ENCODE results near the gene JAK2.
A peak's percentile ranks its signal among the peaks of the same experiment; 100 is the strongest.
"Not testable (repeated sequence)": the region's sequence is repeated elsewhere in the genome, so short reads cannot be mapped to it uniquely, and the experiment has no call there.

The JAK2 gene

DNA sequence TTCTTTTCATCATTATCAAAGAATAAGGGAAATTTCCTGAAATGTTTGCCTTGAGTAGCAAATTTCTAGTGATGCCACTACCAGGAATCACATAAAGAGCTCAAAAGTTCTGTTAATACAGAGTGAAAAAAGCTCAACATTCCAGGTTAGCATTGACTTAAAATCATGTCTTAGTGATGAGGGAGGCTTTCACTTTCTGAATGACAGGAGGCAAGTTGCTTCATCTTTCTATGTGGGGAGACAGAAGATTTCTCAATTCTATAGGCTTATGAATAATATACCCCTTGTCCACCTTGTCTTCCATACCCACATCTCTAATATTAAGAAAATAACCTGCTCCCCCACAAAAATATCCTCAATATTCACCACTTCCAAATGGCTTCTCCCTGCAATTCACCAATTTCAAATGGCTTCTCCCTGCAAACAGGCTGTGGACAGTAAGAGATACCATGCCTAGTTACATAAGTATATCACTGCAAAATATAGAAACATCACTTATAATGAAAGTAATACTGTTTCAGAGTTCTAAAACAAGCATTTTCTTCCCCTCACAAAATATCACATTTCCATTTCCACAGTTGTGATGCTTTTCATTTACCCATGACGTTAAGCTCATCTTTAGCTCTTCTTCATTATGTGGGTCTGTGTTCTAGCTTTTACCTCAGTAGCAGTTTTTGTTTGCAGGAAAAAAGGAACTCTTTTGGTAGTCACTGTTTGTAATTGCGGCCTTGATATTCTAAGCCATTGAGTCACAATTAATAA, 2.2 kb upstream of the JAK2 start:
- no peak for DNase-seq

DNA sequence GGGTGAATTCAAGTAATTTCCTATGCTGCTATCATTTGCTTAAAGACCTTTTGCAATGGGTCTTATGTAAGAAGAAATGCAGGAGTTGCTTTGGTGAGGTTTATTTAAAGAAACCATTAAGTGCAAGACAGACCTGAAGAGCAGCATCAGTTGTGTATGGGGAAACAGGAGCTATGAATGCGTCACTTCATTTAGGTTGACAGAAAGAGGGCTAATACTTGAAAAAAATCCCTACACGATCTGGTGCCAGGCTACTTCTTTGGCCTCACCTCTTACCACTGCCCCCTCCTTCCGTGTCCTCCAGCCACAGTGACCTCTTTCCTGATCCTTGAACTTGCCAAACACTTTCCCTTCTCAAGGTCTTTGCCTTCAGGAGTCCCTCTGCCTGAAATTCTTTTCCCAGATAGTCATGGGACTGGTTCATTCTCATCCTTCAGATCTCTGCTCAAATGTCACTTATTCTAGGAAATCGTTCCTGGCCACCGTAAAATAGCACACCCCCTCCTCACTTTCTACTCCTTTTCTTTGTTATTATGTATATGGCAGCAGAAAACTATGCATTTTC, 1.4 kb upstream of the JAK2 start:
- no peak for DNase-seq

DNA sequence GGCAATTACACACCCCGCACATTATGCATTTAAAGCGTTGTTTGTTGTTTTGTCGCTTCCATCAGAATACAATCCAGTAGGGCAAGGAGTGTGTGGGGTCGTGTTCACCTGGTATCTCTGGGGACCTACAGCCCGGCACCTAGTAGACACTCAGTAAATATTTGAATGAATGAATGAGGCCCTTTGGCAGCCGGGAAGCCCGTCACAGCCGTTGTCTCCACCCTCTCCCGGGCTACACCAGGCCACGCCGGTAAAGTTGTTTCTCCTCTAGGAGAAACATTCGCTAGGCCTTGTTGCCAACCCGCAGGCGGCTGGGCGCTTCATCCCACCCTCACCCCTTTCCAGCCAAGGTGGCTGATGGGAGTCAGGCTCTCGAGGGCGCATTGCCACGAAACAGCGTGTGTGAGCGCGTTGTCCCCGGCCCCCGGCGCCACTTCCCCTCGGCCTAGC, 876 bp upstream of the JAK2 start:
- no peak for DNase-seq

DNA sequence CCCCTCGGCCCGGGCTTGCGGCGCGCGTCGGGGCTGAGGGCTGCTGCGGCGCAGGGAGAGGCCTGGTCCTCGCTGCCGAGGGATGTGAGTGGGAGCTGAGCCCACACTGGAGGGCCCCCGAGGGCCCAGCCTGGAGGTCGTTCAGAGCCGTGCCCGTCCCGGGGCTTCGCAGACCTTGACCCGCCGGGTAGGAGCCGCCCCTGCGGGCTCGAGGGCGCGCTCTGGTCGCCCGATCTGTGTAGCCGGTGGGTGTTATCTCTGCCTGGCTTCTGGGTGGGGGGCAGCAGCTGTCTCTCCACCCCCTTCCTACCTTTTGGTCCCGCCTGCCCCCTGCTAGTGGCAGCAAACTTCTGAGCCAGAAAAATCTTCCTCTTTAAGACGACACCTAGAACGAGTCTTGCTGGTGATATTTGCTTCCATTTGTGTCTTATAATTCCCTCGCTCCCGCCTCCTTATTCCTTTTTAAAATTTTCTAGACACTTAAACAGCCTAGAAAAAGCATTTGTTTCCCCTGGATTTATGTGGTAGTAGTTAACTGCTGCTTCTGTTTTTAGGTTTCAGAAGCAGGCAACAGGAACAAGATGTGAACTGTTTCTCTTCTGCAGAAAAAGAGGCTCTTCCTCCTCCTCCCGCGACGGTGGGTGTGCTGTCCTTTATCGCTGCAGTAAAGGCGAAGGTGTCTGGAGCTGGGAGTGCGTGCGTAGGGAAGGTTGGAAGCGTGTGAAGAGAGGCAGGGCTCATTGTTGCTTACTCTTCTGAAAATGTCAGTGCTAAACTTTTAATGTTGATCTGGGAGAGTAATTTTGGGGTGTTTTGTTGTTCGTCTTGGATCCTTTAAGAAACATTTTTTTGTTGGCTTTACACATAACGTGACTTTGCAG, 554 bp downstream of the JAK2 start:
- peak in 8 of 14 donors; percentile 4 to 82 (median 16) for DNase-seq

DNA sequence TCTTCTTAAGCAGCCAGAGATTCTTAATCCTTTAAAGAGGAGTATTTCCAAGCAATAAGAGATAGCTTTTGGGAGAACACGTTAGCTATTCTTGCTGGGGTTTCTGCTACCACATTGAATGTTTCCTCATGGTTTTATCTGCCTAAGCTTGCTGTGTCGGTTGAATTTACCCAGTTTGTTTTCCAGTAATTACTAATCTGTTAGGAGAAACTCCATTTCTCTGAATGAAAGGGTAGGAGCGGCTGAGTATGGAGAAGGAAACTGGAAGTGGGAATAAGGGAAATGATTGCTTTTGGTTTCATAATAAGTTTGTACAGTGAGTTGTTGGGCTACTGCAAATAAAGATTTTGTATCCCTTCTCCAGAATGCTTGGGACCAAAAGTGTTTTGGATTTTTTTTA, 1.2 kb downstream of the JAK2 start:
- no peak for DNase-seq

DNA sequence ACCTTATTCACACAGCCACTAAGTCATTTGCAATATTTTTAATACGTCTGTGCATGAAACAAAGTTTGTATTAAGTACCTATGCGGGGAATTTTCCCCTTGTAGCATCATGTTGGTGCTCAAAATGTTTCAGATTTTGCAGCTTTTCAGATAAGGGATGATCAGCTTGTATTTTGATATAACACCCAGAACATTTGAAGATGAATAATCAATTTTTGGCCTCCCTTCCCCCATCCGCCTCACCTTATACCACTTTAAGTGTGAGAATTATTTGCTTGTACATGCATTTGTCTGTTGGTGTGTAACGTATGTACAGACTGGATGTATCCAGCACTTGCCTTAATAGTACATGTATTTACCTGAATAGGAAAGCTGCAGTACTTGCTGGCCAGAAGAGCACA, 1.7 kb downstream of the JAK2 start:
- no peak for DNase-seq

DNA sequence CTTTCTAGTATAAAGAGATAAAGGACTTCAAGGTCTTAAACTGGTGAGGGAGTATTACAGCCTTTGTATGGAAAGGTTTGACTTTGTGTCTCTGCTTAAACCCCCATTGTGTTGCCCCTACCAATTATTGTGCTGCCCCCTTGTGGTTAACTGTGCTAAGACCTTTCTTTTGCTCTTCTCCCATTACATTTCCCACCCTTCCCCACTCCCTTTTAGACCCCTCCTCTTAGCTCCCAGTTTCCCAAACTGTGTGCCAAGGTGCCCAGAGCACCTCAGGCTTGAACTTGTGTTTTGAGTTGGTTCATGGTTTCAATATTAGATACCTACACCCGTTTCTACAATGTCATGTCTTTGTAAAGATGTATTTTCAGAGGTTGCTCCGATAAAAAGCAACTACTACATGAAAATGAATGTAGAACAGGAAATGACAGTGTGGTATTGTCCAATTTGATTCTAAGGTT, 2.9 kb downstream of the JAK2 start:
- peak in 9 of 14 donors; percentile 0 to 44 (median 25) for DNase-seq

DNA sequence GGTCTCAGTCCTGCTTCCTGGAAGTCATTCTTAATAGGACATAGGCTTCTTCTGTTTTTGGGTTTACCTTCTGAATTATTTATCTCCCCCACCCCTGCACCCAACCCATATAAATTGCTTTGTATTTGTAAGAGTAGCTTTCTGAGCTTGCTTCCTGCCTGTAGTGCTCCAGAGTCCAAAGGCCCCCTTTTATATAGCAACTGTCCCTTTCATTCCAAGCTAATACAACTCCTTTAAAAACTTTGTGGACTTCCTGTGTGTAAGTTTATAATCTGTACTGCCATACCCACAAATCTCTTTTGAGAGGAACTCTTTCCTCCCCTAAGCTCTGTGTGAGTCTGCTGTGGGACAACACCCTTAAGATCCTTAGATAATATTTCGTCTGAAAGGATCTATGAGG, 7.8 kb downstream of the JAK2 start:
- DNase-seq: no peak

DNA sequence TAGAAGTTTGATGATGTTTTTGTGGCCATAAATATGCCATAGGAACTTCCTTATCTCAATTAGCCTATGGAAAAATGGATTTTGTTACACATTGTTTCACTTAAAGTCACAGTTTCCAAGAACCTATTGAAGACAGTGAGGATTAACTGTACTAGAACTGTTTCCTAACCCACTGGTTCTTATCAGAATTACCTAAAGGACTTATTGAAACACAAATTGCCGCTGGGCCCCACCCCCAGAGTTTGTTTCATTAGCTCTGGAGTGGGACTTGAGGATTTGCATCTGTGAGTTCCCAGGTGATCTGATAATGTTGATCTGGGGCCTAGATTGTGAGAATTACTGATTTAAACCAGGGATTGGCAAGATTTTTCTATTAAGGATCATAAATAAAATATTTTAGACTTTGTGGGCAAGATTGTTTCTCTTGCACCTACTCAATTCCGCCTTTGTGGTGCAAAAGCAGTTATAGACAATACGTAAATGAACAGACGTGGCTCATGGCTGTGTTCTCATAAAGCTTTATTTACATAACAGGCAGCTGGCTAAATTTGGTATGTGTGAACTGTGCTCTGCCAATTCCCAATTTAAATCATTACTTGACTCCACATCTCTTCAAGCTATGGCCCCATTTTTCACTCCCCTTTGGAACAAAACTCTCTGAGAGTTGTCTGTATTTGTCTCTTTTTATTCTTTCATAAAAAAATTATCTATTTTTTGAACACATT, 9.3 kb downstream of the JAK2 start:
- no peak for DNase-seq

DNA sequence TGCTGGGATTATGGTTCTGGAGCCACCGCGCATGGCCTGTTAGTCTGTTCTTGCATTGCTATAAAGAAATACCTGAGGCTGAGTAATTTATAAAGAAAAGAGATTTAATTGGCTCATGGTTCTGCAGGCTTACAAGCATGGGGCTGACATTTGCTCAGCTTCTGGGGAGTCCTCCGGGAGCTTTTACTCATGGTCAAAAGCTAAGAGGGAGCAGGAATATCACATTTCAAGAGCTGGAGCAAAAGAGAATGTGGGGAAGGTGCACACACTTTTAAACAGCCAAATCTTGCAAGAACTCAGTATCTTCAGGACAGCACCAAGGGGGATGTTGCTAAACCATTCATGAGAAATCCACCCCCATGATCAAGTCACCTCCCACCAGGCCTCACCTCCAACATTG, 12.1 kb downstream of the JAK2 start:
- DNase-seq: no peak

DNA sequence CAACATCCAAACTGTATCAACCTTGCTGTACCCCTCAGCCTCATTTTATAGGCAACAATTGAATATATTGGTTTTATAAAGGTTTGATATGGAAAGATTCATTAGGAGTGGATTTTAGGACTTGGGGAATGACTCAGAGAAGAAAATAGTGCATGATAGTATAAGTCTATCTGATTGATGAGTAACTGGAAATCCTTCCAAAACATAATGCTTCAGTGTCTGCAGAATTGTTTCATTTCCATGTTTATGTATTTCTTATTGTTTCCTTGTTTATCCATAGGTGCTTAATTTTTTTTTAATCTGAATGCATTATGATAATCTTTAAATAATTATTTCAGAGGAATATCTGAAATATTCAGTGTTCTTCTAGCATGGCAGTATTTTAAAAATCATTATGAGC, 12.6 kb downstream of the JAK2 start:
- no peak for DNase-seq

DNA sequence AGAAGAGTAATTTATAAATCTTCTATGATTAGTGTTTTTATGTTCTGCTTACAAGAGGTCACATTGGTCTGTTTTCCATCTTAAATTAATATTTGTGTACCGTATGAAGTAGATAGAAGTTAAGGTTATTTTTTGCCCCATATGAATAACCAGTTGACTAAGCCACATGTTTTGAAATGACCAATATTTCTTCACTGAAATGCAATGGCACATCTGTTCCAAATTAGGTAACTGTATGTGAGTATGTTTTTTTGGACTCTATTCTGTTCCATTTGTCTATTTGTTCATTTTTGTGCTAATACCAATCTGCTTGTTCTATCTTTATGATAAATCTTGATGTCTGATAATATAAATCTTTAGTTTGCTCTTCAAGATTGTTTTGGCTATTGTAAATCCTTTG, 17.7 kb downstream of the JAK2 start:
- DNase-seq: no peak

DNA sequence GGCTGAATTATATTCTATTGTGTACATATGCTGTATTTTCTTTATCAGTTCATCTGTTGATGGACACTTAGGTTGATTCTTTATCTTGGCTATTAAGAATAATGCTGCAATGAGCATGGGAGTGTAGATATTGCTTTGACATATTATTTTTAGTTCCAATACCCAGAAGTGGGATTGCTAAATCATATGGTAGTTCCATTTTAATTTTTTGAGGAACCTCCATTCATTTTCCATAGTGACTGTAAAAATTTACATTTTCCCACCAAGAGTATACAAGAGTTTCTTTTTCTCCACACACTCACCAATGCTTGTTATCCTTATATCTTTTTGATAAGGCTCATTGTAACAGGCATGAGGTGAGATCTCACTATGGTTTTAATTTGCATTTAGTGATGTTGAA, 19.4 kb downstream of the JAK2 start:
- no peak for DNase-seq

DNA sequence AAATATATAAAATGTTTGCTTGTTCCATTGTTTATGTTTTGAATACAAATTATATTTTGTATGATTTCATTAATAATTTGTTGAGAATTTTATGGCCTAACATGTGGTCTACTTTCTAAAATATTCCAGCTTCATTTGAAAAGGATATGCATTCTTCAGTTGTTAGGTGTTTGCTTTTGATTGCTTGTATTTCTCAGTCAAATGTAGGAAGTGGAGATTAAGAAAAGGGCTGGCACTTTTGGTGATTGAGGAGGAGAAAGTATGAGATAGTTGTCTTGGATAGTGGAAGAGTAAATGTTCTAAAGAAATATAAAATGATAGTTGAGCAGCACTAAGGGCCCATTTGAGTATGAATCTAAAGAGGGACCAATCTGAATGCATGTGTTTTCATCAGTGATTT, 23.1 kb downstream of the JAK2 start:
- DNase-seq: no peak

DNA sequence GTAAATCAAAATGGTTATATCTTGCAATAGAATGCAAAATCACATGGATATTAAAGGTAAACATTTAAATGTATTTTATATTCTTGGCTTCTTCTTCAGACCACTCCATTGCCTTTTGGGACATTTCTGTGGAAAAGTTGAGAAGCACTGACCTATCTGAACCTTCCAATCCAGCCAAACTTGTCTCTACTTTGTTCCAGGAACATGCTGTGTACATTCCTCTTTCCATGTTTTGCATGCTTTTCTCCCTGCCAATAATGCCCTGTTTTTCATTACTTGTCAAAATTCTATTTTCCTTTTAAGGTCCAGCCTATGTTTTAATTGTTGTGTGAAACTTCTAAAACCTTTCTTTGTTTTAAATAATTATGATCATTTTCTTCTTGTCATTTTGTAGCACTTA, 28.3 kb downstream of the JAK2 start:
- DNase-seq: no peak

DNA sequence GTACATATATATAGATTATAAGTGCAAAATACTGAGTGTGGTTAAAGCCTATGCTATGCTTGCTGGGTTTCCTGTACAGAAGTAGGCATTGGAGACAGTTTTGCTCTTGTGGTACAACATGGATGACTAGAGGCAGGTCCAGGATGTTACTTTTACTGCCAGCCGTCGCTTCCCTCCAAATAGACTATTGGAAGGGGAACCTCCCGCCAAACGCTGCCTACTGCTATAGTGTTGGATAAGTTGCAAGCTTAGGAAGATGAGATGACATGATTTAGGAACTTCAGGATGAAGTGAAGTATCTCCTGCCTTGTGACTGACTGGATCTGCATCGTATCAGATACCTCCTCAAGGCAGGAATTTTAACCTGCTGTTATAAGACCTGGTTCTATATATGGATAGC, 30.9 kb downstream of the JAK2 start:
- DNase-seq: no peak

DNA sequence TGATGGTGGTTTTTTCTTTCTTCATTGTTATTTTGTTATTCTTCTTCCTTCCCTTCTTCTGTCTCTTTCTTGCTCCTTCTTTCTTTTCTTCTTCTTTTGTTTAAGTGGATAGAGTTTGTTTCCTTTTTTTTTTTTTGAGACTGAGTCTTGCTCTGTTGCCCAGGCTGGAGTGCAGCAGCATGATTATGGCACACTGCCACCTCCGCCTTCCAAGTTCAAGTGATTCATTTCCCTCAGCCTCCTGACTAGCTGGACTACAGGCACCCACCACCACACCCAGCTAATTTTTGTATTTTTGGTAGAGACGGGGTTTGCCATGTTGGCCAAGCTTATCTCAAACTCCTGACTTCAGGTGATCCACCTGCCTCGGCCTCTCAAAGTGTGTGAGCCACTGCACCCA, 40.3 kb downstream of the JAK2 start:
- DNase-seq: no peak

DNA sequence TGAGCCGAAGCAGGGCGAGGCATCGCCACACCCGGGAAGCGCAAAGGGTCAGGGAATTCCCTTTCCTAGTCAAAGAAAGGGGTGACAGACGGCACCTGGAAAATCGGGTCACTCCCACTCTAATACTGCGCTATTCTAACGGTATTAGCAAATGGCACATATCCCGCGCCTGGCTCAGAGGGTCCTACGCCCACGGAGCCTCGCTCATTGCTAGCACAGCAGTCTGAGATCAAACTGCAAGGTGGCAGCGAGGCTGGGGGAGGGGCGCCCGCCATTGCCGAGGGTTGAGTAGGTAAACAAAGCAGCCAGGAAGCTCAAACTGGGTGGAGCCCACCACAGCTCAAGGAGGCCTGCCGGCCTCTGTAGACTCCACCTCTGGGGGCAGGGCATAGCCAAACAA, 46.9 kb downstream of the JAK2 start:
- not testable (repeated sequence) for DNase-seq

DNA sequence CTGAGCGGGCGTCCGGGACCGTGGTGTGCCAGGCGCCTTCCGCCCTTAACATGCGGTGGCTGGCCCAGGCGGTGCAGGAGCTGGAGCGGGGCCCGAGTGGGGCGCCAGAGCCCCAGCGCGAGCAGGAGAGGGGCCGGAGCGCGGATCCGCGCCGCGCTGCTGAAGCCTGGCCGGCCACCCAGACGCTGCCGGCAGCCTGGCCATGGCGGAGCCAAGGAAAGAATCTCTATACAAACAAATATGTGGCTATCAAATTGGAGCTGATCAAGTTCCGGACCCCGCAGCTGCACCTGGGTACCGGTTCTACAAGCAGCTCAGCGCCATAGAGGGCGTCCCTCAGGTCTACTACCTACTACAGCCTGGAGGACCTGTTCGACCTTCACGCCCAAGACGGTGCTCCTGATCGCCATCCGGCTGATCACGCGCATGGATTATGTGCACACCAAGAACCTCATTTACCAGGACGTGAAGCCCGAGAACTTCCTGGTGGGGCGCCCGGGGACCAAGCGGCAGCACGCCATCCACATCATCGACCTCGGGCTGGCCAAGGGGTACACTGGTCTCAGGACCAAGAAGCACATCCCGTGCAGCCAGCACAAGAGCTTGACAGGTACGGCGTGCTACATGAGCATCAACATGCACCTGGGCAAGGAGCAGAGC, 55.8 kb downstream of the JAK2 start:
- no peak for DNase-seq

DNA sequence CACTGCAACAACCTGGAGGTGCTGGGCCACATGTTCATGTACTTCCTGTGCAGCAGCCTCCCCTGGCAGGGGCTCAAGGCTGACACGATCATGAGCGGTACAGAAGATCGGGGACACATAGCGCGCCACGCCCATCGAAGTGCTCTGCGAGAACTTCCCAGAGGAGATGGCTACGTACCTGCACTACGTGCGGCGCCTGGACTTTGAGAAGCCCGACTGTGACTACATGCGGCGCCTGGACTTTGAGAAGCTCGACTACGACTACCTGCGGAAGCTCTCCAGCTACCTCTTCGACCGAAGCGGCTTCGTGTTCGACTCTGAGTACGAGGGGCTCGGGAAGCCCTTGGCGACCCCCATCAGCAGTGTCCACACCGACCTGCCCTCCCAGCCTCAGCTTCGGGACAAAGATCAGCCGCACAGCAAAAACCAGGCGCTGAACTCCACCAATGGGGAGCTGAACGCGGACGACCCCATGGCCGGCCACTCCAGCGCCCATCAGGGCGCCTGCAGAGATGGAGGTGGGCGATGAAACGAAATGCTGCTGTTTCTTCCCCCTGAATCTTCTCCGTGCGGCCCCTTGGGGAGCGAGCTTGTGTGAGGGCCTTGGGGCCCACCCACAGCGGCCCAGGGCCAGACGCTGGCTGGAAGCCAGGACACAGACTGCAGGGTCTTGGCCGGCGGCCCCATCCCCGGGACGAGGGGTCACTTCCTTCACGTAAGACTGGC, 56.5 kb downstream of the JAK2 start:
- DNase-seq: no peak

DNA sequence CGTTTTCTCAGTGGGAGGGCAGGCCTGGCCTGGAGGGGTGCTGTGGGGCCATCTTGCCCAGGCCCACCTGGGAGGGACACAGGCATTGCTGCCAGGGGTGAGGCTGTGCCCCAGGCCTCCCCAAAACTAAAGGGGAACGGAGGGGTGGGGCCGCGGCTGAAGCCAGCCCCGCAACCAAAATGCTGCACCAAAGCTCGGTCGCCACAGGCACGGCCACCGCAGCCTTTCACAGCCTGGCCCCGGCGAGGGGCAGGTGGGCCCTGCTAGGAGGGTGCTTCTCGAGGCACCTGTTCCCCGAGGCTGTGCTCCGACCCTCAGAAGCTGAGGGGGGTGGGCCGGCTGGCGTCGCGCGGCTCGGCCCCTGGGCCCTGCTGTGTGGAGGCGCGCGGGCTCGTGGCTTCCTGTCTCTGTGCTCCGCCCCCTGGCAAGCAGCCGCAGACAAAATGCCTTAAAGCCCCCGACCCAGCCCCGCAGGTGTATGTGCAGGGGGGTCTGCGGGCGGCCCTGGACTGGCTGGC, 57.6 kb downstream of the JAK2 start:
- DNase-seq: no peak
